ENCODE data around the gene SLC51B. TPM values are rescaled to one million over a fixed set of nuclear protein-coding genes. Genes with fewer than 3 reads are reported as not detected.

The SLC51B gene
- total and polyA plus RNA-seq, 10 of the 15 experiments (the other 5 are each of a cell fraction or from before 2014, with no cell fraction given) = 0.05 to 0.17 (median 0.13) TPM; not detected in 7

DNA sequence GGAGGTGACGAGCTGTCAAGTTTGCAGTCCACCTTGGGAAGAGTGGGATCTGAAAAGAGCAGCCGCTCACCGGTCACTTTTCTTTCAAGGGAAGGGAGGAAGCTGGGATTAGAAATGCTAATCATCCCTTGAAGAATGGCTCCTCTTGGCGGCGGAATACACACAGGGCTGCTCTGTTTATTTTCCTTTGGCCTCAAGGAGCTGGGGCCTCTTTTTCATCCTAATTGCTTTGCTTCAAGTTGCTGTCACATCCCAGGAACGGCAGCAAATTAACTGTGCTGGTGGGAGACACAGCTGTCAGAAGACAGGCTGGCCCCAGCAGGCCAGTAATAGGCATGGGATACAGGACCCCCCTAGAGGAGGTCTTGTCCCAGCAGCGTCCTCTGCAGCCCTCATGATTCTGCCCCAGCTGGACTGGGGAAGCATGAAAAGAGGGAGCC, 38.1 kb downstream of the SLC51B start (continued):
- TF ChIP-seq POU2F2 (IDR thresholded peaks at IDR 0.05; ENCODE audit: borderline replicate concordance, low read depth, low read length) (no peak), ZNF274 (IDR thresholded peaks at IDR 0.05; ENCODE audit: insufficient read depth, insufficient read length) (no peak), MYB (IDR thresholded peaks at IDR 0.05; ENCODE audit: borderline replicate concordance, low read depth, low read length) (no peak), ZBTB33 (IDR thresholded peaks at IDR 0.05) (no peak), ZBTB11 (CRISPR knock-in tag; IDR thresholded peaks at IDR 0.05) (no peak), E2F8 (IDR thresholded peaks at IDR 0.05; ENCODE audit: low read depth, partially characterized antibody) (no peak), POLR2AphosphoS5 (IDR thresholded peaks at IDR 0.05; ENCODE audit: low read length) (no peak)
